Adrenal gland (tissue), 12 donors: ENCODE data around the gene NRXN3. TPM values are rescaled to one million over a fixed set of nuclear protein-coding genes. Genes with fewer than 3 reads are reported as not detected.

ENCODE experiments used
- DNase-seq, 7 donors: peaks; one replicate each; pipeline ENCODE4 v3.0.0-alpha.2; 2019 to 2020
- H3K27ac ChIP-seq, 5 donors: fragments of 200-600 bp; sonication (generic) in 4 of 5; 1 replicate in 3 of 5; 2 replicates in 2 of 5; pipeline versions ENCODE4 v1.5.1 to v1.8.0; 2016 to 2020; ENCODE audit warnings: mild to moderate bottlenecking in 1 of 5
- H3K27me3 ChIP-seq: fragments of 200-600 bp; 2 replicates; pipeline ENCODE4 v1.8.0; 2021
- H3K36me3 ChIP-seq, 2 donors: fragments of 200-600 bp; replicated peaks in 1 of 2; 1 replicate in 1 of 2; 2 replicates in 1 of 2; pipeline versions ENCODE4 v1.5.1 to v1.8.0; 2018 to 2022
- H3K4me1 ChIP-seq, 2 donors: fragments of 200-600 bp; replicated peaks in 1 of 2; 1 replicate in 1 of 2; 2 replicates in 1 of 2; pipeline versions ENCODE4 v1.5.1 to v1.8.0; 2018 to 2021
- H3K4me3 ChIP-seq, 4 donors: fragments of 200-600 bp; sonication (generic) in 3 of 4; one replicate each; pipeline ENCODE4 v1.5.1; 2016 to 2018
- H3K9me3 ChIP-seq, 3 donors: fragments of 200-600 bp; sonication (generic) in 1 of 3; replicated peaks in 1 of 3; 1 replicate in 2 of 3; 2 replicates in 1 of 3; pipeline versions ENCODE4 v1.5.1 to v1.8.0; 2016 to 2021
- CTCF ChIP-seq, 6 experiments: fragments of 450-650 bp in 4 of 6; fragments of 200-600 bp in 2 of 6; sonication (generic) in 1 of 6; IDR thresholded peaks; 1 replicate in 5 of 6; 2 replicates in 1 of 6; pipeline versions ENCODE4 v1.5.1 to v1.8.0; 2016 to 2021; ENCODE audit warnings: antibody characterized with exemption in 6 of 6, mild to moderate bottlenecking in 2 of 6, moderate library complexity in 1 of 6
- POLR2A ChIP-seq, 2 donors: fragments of 450-650 bp; IDR thresholded peaks; one replicate each; pipeline ENCODE4 v1.6.1; 2017; ENCODE audit warnings: antibody characterized with exemption in 2 of 2, mild to moderate bottlenecking in 2 of 2, moderate library complexity in 1 of 2
- WGBS, 4 donors: extraction: QIAGEN DNeasy Blood & Tissue Kit in 2 of 4; methylation state at CpG; one replicate each; pipeline versions ENCODE4 v1.1.5 to v1.1.7; 2013 to 2017; 5-methylcytosine and 5-hydroxymethylcytosine counted together
- intact Hi-C, 2 donors: fragments of 100-400 bp; cut with DNase I; formaldehyde crosslinking; loops; one replicate each; pipeline versions ENCODE4 v1.14.1 to v1.15.0; 2022 to 2023
- polyA plus RNA-seq, 3 donors: library from polyadenylated mRNA; stranded (reverse); fragments of 200-250 nt in 2 of 3; fragments of 350-450 nt in 1 of 3; fragmentation: Illumina TruSeq in 1 of 3; extraction: RNeasy Lipid Tissue Mini Kit (QIAGEN cat#74804) in 1 of 3; gene quantifications; one replicate each; pipeline ENCODE4 v1.2.3, GENCODE V29; 2013 to 2014
- total RNA-seq, 9 donors: library from RNA; depleted of rRNA in 4 of 9; stranded (reverse); fragments of >200 nt in 4 of 9; fragments of 120-200 nt in 1 of 9; fragmentation: NEBNext Ultra II Directional in 1 of 9; extraction: Animal tissue kit (Norgen Biotek cat#: 25700) in 1 of 9; gene quantifications; one replicate each; pipeline versions ENCODE4 v1.1.0 to v1.2.4, GENCODE V29; 2013 to 2023
- donor health status: healthy with polysubstance abuse.
- donor health status: Bipolar disorder and iron deficiency.
- donor health status: DM: yes; HTN: yes; CAD: no.
- donor health status: DM: no; HTN: no; CAD: no.
- donor health status: DM: no; HTN: no; CAD: no.
- donor health status: DM: yes; HTN: yes; CAD: no.

Gene NRXN3
- total and polyA plus RNA-seq, 12 donors, result 0.09 to 8.5 (median 1.6) TPM

GRCh38 chr14:78253986-78254385 is 83.8 kb downstream of the NRXN3 start:
- no peaks in the 10 kb centered on the region for H3K36me3 ChIP-seq
- no peaks in the 10 kb centered on the region for H3K4me1 ChIP-seq
- TF ChIP-seq CTCF (IDR thresholded peaks at IDR 0.05) (no peak), POLR2A (IDR thresholded peaks at IDR 0.05) (no peak)
- H3K4me3 ChIP-seq, result no peak overlapping the region
- H3K27me3 ChIP-seq, result no peaks in the 10 kb centered on the region
- no peak overlapping the region for H3K27ac ChIP-seq
- 73 to 88% (median 83%) methylated on average over 3 of the region's 3 CpGs for WGBS, 4 donors
- no peaks in the 10 kb centered on the region for H3K9me3 ChIP-seq
- intact Hi-C loops, result no loop called here
- no peak for DNase-seq

- no peaks in the 10 kb centered on the region for H3K9me3 ChIP-seq
- intact Hi-C loops, result no loop called here
- 59 to 75% (median 70%) methylated on average over 9 of the region's 9 CpGs for WGBS, 4 donors
- H3K36me3 ChIP-seq, result no peaks in the 10 kb centered on the region
- H3K27me3 ChIP-seq, result no peaks in the 10 kb centered on the region
- no peaks in the 10 kb centered on the region for H3K4me1 ChIP-seq
- TF ChIP-seq POLR2A (IDR thresholded peaks at IDR 0.05), result no peak
- no peak for TF ChIP-seq CTCF (IDR thresholded peaks at IDR 0.05)
- no peak overlapping the region for H3K4me3 ChIP-seq
- H3K27ac ChIP-seq, result no peak overlapping the region
- no peak for DNase-seq
Observed at GRCh38 chr14:78254911-78255461, 84.8 kb downstream of the NRXN3 start.

- H3K36me3 ChIP-seq, result no peaks in the 10 kb centered on the region
- H3K4me1 ChIP-seq, result no peaks in the 10 kb centered on the region
- intact Hi-C loops, result no loop called here
- no peaks in the 10 kb centered on the region for H3K9me3 ChIP-seq
- H3K27ac ChIP-seq, result no peak overlapping the region
- DNase-seq, result no peak
- no peak overlapping the region for H3K4me3 ChIP-seq
- H3K27me3 ChIP-seq, result no peaks in the 10 kb centered on the region
- TF ChIP-seq CTCF (IDR thresholded peaks at IDR 0.05) (no peak), POLR2A (IDR thresholded peaks at IDR 0.05) (no peak)
- WGBS, 4 donors, result 51 to 74% (median 53%) methylated on average over 6 of the region's 6 CpGs
Observed at GRCh38 chr14:78259831-78260230, 89.7 kb downstream of the NRXN3 start.

GRCh38 chr14:78278464-78279250 is 108.5 kb downstream of the NRXN3 start:
- Histone ChIP-seq H3K27me3 (no peaks in the 10 kb centered on the region), H3K4me3 (no peak overlapping the region), H3K36me3 (no peaks in the 10 kb centered on the region), H3K27ac (no peak overlapping the region), H3K4me1 (no peaks in the 10 kb centered on the region), H3K9me3 (no peaks in the 10 kb centered on the region)
- intact Hi-C loops, result no loop called here
- TF ChIP-seq POLR2A (IDR thresholded peaks at IDR 0.05) (no peak), CTCF (IDR thresholded peaks at IDR 0.05) (no peak)
- no peak for DNase-seq
- 67 to 77% (median 71%) methylated on average over 2 of the region's 2 CpGs for WGBS, 4 donors
